NCI-H2171 treated with DMSO at 0.1 percent for 48 hours (cell line): ENCODE results near the gene MCM9.
A peak's percentile ranks its signal among the peaks of the same experiment; 100 is the strongest.

Experiments used
- DNase-seq: peaks from one replicate; lab custom pipeline; 2025; lab: John Stamatoyannopoulos, UW

The MCM9 gene

GRCh38 chr6:118932421-118932820, 2.5 kb downstream of the MCM9 start:
- DNase-seq = no peak

DNA sequence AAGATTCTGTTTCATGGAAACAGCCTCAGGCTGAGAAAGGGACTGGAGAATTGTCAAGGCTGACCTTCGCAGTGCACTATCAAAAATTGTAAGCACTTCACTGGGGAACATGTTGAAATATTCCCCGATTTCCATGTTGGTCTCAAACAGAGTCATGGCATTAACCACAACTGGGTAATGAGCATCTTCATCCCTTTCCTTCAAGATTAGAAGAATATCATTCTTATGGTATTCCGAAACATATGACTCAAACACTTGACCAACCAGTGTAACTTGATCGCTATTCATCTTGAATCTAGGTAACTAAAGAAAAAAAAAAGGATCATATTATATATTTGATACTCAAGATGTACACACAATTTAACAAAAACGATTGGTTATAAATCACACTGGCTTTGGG, 3.5 kb downstream of the MCM9 start:
- DNase-seq = no peak

- DNase-seq = no peak
Observed at GRCh38 chr6:118930680-118931079, 4.3 kb downstream of the MCM9 start.

DNA sequence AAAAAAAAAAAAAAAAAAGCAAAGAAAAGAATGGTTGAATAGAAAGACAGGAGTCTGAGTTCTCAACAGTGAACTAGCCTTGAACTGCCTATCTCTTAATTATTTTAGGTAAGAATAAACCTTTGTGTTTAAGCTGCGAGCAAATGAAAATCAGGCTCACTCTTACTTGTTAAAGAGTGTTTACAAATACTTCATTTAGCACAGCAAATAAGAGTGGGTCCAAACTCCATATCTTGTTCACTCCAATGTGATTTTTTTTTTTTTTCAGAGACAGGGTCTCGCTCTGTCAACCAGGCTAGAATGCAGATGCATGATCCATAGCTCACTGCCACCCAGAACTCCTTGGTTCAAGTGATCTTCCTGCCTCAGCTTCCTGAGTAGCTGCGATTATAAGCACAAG, 11.9 kb downstream of the MCM9 start:
- DNase-seq = no peak

- no peak for DNase-seq
Observed at GRCh38 chr6:118921084-118921483, 13.9 kb downstream of the MCM9 start.

DNA sequence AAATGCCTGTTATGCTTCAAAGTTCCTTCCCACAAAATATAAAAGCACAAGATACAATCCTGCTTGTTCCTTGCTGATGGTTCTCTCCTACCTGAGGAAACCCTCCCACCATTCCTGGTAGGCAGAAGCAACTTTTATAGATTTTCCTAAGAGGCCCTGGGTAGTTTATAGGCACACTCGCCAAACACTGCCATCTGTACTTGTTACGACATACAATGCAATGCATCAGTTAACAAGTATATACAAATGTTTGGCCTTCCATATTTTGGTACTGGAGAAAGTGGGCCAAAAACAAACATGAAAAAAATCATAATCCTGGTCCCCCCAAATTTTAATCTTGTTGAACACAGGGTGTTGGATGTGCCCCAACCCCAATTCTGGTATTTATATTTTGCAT, 16.6 kb downstream of the MCM9 start:
- DNase-seq = peak; percentile 68

DNA sequence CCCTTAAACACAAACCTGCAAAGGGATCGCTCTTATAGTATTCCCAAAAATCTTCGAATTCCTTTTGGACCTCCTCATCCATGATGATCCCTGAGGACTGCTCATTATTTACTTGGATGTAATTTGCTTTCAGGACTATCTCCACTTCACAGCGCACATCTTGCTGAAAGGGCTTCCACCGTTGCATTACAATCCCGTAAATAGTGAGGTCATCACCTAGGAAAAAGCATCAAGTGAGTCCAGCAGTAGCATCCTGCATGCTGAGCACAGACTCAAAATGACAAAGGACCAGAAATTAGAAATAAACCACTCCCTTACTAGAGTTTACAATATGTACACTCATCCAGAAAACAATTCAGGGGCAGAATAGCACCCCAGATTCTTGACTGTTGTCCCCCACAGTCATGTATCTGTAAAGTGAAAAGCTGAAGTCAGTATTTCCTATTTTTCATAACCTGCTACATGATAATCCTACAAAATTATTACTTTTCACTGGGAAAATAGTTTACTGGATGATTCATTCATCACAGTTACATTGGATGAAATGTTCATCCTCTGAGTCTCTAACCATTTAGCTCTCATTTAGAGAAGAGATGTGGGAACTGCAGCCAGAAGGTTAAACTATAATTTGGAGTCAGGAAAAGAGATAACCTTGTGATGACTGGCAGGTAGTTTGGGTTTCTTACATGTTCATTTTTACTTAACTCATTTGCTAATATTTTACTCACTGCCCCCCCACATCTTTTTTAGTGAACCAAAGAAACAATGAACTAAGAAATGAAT, 17.2 kb downstream of the MCM9 start:
- no peak for DNase-seq

DNA sequence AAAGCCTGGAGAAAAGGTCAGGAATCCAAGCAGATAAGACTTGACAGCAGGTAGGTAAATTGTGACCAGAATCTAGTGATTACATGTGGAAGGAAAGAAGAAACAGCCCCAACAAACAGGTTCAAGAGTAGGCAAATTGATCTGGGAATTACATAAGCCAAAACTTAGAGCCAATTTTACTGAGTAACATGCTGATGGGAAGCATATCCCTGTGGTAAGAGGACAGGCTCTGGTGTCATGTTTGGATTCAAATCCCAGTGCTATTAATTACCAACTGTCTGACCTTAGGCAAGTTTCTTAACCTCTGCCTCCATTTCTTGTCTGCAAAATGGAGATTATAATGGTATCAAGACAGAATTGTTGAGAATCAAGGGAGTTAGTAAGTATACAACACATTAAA, 20.4 kb downstream of the MCM9 start:
- no peak for DNase-seq

DNA sequence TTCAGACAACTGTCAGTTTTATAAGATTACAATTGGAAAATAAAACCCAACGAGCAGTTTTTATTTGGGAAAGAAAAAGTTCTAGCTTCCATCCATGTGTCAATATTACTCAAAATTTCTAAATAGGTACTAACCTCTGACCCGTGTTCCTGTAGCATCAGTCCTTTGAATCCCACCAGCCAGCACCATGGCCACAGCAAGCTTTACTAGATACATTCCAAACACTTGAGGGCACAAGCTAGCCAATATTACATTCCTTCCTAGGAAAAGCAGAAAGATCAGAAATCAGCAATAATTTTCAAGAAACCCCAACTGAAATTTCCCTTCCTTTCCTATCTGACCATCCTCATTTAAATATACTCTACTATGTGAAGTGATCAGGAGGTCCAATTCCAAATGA, 21.8 kb downstream of the MCM9 start:
- DNase-seq = peak; percentile 56

GRCh38 chr6:118912646-118913045, 22.3 kb downstream of the MCM9 start:
- DNase-seq = peak; percentile 98

- DNase-seq = no peak
Observed at GRCh38 chr6:118908441-118908840, 26.5 kb downstream of the MCM9 start.

DNA sequence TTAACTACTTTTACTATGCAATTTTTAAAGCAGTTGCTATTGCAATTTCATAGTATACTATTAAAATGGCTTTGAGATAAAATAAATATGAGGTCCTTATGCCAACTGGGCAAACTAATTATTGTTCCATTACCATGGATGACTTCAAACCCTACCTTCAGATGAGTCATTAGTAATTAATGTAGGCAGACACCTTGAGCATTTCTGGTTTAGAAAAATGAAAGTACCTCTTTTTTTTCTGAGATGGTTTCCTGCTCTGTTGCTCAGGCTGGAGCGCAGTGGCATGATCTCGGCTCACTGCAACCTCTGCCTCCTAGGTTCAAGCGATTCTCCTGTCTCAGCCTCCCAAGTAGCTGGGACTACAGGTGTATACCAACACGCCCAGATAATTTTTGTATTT, 29.1 kb downstream of the MCM9 start:
- no peak for DNase-seq

- no peak for DNase-seq
Observed at GRCh38 chr6:118905084-118905483, 29.9 kb downstream of the MCM9 start.

DNA sequence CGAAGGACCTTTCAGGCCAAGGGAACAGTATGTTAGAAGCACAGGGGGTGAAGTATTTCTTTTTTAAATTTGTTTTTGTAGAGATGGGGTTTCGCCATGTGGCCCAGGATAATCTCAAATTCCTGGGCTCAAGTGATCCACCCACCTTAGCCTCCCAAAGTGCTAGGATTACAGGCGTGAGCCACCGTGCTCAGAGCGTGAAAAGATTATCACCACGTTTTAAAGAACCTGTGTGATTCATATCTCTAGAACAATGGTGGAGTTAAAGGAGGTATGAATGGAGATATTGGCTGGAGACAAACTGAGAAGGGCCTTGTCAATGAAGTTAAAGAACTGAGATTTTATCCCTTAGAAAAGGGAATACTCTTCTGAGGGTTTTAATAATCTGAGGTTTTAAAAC, 31.3 kb downstream of the MCM9 start:
- no peak for DNase-seq

- no peak for DNase-seq
Observed at GRCh38 chr6:118903138-118903537, 31.8 kb downstream of the MCM9 start.

DNA sequence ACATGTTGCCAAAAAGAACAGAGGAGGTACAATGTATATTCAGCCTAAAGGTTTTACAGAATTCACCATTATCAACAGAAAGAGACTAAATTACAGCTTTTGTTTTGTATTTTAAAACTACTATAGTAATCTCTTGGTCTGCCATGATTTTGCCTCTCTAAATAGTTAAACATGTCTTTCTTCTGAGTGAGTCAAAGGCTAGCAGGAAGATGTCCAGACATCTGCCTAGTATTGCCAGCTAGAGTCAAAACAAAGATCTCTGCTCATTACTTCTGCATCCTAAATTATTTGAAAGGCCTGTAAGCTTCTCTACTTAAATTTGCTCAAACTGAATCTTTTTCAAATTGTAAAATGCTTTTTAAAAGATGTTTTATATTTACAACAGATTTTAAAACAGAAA, 32.2 kb downstream of the MCM9 start:
- DNase-seq = no peak

DNA sequence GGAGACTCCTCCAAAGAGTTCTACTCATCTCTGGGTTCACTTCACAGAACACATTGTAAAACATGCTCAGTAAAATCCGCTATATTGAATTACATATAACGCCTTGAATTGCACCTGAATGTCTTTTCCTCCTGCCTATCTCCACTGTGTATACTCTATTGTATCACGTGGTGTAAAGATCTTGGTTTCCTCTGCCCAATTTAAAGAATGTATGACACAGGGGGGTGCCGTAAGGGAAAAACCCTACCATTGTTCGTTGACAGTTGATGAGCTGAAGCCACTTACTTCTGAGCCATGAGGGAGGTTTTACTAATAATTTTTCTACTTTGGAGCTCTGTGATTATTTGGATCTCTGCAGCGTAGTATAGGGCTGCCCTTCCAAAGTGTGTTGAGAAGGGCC, 35.0 kb downstream of the MCM9 start:
- DNase-seq = no peak

DNA sequence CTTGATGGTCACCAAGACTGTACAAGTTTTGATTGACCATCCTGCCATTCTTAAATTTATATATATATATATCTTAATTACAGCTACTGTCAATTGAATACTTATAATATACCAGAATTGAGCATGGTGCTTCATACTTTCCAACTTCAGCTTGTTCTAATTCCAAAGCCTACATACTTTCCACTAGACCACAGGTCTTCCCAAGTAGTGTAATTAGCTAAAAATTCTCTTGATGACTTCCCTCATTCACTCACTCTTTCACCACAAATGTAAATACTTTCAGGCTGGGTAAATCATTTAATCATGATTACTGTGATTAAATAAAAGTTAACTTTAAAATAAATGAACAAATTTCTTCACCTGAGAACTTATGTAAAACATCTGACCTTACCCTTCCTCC, 37.6 kb downstream of the MCM9 start:
- no peak for DNase-seq

DNA sequence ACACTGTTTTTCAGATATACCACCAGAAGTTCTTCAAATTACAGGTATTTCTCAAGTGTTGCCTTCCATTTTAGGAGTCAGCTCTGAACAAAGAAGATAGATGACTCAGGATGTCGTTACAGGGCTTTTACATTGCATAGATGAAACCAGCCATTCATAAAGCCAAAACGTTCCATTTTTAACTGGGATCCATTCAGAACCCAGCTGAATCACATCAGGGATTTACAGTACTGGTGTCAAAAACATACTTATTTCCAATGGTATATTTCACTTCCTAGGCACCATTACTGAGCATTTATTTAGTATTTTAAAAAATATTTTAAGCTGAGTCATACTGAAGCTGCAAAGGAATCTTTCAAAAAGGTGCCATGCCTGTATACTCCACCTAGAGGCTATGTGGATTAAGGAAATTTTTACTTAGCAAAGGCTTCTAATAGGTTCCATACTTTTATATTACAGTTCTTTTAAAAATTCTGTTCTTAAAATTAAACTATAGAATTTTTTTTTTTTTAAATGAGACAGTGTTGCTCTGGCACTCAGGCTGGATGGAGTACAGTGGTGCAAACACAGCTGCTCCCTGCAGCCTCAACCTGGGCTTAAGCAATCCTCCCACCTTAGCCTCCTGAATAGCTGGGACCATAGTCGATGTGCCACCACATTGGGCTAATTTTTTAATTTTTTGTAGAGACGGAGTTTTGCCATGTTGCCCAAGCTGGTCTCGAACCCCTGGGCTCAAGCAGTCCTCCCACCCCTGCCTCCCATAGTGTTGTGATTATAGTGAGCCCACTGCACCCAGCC, 38.4 kb downstream of the MCM9 start:
- peak; percentile 65 for DNase-seq

DNA sequence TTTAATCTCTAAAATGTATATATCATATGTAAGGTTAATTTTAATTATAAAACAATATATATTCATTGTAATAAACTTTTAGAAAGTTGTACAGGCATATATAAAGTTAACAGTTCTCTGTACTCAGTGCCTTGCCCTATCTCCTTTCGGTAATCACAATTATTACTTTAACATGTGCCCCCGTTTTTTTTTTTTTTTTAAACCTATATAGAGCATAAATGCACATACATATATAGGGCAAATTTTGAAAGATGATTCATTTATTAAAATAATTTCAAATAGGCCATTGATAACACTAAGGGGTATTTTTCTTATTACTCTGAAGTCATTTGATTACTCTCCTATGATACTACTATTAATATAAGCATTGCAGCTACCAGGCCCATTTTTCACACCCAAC, 39.1 kb downstream of the MCM9 start:
- no peak for DNase-seq

DNA sequence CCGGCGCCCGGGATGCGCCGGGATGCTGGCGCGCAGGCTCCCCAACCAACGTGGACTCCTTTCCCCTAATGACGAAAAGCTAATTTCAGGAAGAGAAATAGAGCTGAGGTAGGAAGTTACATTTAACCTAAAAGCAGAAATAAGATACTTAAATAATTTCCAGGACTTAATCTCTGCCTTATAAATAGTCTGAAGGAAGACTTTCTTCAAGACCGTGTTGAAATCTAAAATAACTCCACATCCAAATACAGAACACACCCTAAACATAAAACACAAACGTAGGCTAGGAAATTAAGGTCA, 39.7 kb downstream of the MCM9 start:
- peak; percentile 56 for DNase-seq

GRCh38 chr6:118894425-118895260, 40.3 kb downstream of the MCM9 start:
- peak; percentile 75 for DNase-seq
